ENCODE results near the gene ELOA.
"Not testable (repeated sequence)": the region's sequence is repeated elsewhere in the genome, so short reads cannot be mapped to it uniquely, and the experiment has no call there.

ELOA gene

DNA sequence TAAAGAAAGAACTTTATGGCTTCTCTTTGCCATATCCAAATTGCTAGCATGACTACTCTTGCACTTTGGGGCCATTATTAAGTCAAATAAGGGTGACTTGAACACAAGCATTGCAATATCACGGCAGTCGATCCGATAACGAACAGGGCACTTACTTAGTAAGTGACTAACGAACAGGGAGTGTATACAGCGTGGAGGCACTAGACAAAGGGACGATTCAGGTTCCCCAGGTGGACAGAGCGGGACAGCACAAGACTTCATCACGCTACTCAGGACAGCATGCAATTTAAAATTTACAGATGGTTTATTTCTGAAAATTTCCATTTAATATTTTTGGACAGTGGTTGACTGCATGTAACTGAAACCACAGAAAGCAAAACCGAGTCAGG, 29.6 kb downstream of the ELOA start:
- H3K27ac ChIP-seq = no peak overlapping the region
- no peak for TF ChIP-seq ZFX (IDR thresholded peaks at IDR 0.05; ENCODE audit: borderline replicate concordance)
- TF ChIP-seq, protein P1, sequence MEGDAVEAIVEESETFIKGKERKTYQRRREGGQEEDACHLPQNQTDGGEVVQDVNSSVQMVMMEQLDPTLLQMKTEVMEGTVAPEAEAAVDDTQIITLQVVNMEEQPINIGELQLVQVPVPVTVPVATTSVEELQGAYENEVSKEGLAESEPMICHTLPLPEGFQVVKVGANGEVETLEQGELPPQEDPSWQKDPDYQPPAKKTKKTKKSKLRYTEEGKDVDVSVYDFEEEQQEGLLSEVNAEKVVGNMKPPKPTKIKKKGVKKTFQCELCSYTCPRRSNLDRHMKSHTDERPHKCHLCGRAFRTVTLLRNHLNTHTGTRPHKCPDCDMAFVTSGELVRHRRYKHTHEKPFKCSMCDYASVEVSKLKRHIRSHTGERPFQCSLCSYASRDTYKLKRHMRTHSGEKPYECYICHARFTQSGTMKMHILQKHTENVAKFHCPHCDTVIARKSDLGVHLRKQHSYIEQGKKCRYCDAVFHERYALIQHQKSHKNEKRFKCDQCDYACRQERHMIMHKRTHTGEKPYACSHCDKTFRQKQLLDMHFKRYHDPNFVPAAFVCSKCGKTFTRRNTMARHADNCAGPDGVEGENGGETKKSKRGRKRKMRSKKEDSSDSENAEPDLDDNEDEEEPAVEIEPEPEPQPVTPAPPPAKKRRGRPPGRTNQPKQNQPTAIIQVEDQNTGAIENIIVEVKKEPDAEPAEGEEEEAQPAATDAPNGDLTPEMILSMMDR (IDR thresholded peaks at IDR 0.05) = no peak

DNA sequence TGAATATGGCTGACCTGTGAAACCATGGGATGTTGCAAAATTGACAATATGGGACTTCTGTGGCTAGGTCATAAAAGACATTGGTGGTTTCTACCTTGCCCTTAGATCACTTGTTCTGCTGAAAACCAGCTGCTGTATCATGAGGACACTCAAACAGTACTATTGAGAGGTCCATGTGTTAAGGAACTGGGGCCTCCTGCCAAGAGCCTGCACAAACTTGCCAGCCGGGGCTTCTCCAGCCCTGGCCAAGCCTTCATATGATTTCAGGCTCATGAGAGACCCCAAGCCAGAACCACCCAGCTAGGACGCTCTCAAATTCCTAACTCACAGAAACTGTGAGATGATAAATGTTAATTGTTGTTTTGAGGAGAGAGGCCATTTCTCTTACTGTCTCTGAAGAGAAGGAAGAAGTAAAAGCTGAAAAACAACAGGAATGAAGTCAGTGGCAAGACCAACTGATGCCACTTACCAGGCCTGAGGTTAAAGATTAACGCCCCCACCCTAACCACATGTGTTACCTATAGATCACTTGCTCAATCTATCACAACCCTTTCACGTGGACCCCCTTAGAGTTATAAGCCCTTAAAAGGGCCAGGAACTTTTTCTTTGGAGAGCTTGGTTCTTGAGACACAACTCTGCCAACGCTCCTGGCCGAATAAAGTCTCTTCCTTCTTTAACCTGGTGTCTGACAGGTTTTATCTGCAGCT, 31.1 kb downstream of the ELOA start:
- no peak overlapping the region for H3K27ac ChIP-seq
- no peak for TF ChIP-seq ZFX (IDR thresholded peaks at IDR 0.05; ENCODE audit: borderline replicate concordance)
- TF ChIP-seq, protein P1 (IDR thresholded peaks at IDR 0.05) = no peak

DNA sequence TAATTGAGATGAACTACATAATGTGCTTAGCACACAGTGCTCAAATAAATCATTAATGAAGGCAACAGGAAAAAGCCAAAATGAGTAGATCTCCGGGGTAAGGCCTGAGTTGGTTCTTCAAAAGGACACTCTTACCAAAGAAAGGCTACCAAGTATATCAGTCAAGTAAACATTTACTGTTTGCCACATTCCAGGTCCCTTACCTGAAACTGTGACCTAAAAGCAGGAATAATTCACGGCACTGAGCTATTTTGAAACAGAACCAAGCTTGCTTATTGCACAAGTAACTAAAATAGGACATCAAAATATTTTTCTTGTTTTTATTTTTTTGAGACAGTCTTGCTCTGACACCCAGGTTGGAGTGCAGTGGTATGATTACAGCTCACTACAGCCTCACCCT, 32.9 kb downstream of the ELOA start:
- TF ChIP-seq, protein P1 (IDR thresholded peaks at IDR 0.05) = no peak
- no peak for TF ChIP-seq ZFX (IDR thresholded peaks at IDR 0.05; ENCODE audit: borderline replicate concordance)
- H3K27ac ChIP-seq = no peak overlapping the region

DNA sequence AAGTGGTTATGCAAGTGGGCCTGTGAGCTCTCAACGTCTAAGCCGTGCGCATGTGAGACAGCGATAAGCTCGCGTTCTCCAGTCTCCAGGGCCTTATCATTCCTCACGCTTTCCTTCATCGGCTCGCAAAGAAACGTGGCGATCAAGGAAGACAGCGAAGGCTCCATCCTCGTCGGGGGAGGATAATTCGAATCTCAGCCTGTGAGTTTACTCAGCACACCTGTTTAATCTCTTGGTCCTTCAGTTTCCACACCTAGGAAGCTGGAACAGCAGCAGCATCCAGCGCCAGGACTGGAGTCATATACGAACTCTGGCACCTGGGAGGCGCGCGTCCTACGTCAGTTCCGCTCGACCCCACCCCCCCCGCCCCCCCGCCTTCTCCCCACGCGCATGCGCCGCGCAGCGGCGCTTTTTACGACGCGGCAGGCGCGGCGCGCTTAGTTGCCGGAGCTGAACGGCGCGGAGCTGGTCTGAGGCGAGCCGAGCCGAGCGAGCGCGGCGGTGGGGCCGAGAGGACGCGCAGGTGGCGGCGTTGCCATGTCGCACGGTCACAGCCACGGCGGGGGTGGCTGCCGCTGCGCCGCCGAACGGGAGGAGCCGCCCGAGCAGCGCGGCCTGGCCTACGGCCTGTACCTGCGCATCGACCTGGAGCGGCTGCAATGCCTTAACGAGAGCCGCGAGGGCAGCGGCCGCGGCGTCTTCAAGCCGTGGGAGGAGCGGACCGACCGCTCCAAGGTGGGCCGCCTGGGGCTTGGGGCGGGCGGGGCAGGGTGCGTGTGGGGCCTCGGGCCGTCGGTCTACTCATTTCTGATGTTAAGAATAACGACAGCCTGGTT, 34.9 kb downstream of the ELOA start, which contains the start of gene PITHD1:
TSS of gene PITHD1 (plus strand) at position 440 of the 836 bp plus-strand sequence. CDS start at position 538, 98 bp downstream.
- peak within 1 kb of the TSS; percentile 88 for H3K27ac ChIP-seq
- TF ChIP-seq, protein P1 (IDR thresholded peaks at IDR 0.05) = no peak
- TF ChIP-seq ZFX (IDR thresholded peaks at IDR 0.05; ENCODE audit: borderline replicate concordance) = no peak

DNA sequence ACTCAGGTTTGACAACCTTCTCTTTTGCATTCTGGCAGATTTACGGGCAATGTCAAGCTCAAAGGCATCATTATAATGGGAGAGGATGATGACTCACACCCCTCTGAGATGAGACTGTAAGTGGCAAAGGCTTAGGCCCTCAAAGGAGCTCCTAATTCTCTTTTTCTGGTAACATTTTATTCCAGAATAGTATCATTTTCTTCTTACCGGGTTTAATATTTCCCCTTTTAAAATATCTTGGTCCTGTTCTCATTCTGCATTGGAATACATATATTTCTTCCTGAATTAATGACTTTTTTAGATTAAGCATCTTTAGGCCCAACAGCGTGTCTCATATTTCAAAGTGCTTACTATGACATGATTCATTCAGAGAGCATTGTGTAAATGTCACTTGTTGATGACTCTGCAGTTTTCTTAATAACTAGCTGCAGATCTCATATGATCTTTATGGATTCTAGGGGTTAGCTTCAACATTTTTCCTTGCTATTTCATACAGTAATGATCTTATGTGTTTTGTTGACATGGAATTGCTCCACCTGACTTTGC, 36.6 kb downstream of the ELOA start:
- TF ChIP-seq ZFX (IDR thresholded peaks at IDR 0.05; ENCODE audit: borderline replicate concordance) = no peak
- TF ChIP-seq, protein P1 (IDR thresholded peaks at IDR 0.05) = no peak
- no peak overlapping the region for H3K27ac ChIP-seq

DNA sequence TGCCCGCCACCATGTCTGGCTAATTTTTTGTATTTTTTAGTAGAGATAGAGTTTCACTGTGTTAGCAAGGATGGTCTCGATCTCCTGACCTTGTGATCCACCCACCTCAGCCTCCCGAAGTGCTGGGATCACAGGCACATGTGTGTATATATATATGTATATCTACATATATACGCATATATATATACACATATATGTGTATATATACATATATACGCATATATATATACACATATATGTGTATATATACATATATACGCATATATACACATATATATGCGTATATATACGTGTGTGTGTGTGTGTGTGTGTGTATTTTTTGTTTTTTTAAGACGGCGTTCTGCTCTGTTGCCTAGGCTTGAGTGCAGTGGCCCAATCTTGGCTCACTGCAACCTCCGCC, 39.9 kb downstream of the ELOA start:
- H3K27ac ChIP-seq = not testable (repeated sequence)

DNA sequence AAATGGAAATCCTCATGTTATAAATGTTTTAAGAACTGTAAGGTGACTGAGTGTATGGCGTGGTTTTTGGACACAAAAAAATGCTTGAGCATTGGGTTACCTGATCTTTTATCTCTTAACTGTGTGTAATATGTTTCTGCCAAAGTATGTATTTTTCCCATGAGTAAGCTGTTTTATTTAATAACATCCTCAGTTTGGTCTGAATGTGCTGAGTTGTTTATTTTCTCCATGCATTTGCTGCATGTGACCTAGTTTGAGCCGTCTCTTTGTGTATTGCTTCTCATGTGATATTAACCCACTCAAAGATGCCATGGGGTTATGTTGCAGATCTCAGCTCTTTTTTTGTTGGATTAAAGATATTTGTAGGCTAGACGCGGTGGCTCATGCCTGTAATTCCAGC, 41.6 kb downstream of the ELOA start:
- no peak for TF ChIP-seq ZFX (IDR thresholded peaks at IDR 0.05; ENCODE audit: borderline replicate concordance)
- TF ChIP-seq, protein P1 (IDR thresholded peaks at IDR 0.05) = no peak
- H3K27ac ChIP-seq = no peak overlapping the region
